GM19193 (cell line): Measurements from ENCODE around the gene RNF207.

Experiments used
- POLR2A ChIP-seq: IDR thresholded peaks from 4 replicates; pipeline ENCODE4 v1.6.1; 2011; ENCODE audit not compliant: insufficient read depth, insufficient read length; ENCODE audit errors: extremely low read depth

The RNF207 gene

DNA sequence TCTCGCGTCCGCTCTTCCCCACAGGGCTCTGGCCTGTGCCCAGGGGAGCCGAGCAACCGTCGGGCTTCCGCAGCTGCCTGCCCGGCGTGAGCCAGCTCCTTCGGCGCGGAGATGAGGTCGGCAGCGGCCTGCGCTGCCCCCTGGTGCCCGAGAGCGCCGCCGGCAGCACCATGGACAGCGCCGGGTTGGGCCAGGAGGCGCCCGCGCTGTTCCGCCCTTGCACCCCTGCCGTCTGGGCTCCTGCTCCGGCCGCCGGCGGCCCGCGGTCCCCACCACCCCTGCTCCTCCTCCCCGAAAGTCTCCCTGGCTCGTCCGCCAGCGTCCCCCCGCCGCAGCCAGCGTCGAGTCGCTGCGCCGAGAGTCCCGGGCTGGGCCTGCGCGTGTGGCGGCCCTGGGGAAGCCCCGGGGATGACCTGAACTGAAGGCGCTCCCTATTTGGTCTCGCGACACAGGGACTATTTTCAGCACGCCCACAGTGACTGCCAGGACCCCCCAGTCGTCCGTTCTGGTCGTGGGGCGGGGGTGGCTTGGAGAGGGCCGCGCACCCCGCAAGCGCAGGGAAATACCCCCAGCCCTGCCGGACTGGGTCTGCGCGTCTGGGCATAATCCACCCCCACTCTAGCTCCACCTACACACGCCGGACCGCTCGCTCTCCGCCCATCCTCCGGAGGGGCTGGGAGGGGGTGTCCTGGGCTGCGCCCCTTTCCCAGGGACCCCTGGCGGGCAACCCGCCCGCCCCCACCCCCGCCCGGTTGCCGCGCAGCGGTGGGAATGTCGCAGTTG, 39.4 kb downstream of the RNF207 start:
- no peak for TF ChIP-seq POLR2A

DNA sequence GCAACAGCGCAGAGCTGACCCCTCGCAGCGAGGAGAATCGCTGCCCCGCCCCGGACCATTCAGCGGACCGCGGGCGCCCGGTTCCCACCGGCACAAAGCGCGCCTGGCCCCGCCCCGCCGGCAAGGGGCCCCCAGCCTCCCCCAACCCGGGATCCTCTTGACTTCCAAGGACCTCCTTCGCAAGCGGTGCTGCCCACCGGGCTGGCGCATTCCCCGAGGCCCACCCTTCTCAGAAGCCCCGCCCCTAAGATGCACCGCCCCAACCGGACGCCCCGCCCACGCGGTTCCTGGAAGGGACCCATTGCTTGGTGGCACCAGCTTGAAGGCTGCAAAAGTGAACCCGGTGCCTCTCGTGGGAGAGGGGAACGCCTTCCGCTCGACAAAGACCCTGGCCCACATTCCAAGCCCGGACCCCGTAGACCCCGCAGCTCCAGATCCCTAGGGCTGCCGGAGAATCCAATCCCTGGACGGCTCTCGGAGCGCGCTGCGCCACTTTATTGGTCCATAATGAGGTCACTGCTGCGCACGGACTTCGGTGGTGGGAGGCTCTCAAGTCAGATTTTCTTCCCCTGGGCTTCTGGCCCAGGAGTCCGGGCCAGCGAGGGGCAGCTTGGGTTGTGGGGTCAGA, 40.1 kb downstream of the RNF207 start:
- TF ChIP-seq POLR2A, result no peak

DNA sequence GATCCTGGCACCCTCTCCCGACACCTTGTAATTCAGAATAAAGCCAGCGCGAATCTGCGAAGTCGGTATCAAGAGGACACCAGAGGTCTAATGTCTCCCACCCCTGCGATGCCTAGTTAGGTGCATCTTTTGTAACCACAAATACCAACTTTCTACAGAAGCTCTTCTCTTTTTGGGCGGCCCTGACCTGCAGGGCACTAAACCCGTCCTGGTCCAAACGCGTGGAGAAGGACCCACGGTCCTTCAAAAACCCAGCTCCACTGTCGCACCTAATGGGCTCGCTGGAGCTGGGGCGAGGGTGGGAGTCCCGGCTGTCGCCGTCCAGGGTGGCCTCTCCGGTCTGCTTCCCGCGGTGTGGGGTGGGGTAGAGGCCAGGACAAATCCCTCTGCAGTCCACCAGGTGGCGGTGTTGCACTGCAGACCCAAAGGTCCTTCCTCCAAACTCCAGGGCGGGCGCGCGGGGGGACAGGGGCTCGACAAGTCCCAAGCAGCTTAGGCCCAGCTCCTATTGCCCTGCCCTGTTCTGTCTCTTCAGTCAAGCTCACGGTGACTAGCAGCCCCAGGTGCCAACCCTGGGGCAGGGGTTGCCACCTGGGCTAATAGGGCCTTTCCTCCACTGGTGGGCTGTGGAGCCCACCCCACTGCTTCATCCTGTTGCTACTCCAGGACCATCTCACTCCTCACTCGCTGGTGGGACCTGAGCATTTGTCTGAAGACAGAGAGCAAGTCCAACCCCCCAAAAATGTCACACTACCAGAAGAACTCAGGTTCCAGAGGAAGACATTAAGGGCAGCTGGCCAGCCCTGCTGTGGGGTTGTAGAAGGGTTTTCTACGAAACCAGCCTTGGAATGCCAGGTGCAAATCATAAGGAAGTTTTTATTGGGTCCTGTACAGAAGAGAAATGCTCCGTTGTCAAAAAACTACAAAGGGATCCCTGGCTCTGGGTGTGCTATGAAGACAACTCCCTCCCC, 40.9 kb downstream of the RNF207 start:
- no peak for TF ChIP-seq POLR2A

DNA sequence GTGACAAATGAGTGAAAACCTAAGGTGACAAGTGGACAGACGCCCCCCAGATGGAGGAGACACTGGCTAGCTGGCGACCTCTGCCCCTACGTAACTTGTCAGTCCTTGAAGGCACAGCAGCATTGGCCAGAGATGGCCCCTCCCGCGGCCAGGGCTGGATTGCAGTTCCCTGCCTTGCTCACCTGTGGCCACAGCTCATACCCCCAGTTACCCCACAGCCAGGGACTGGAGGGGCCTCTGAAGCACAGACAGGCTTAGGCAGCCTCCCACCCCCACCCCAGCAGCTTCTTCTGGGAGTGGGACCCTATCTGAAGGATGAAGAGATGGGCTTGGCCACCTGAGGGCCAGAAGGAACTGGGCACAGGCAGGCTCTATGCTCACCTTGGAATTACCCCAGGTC, 41.7 kb downstream of the RNF207 start:
- no peak for TF ChIP-seq POLR2A

DNA sequence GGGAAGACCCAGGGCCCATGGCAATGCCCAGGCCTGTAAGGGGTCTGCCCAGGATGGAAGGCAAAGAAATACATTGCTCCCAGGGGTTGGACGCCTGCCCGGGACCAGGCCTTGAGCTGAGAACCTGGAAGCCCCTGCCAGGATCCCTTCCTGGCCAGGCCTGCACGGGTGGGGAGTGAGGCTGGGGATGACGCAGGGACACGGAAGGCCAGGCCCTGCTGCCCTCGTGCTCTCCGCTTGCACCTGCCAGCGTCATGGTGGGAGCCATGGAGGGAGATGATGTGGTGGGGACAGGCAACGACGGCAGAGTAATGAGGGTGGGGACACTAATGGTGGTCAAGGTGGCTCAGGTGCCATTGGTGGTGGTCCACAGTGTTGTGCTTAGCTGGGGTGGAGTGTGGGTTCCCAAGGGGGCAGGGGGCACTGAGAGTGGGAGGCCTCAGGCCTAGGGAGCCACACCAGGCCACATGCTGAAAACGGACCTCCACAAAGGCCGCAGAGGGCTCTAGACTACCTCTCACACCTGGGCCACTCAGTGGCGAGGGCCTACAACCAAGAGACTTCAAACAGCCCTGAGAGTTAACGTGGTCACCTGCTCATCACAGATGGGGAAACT, 42.4 kb downstream of the RNF207 start:
- no peak for TF ChIP-seq POLR2A

DNA sequence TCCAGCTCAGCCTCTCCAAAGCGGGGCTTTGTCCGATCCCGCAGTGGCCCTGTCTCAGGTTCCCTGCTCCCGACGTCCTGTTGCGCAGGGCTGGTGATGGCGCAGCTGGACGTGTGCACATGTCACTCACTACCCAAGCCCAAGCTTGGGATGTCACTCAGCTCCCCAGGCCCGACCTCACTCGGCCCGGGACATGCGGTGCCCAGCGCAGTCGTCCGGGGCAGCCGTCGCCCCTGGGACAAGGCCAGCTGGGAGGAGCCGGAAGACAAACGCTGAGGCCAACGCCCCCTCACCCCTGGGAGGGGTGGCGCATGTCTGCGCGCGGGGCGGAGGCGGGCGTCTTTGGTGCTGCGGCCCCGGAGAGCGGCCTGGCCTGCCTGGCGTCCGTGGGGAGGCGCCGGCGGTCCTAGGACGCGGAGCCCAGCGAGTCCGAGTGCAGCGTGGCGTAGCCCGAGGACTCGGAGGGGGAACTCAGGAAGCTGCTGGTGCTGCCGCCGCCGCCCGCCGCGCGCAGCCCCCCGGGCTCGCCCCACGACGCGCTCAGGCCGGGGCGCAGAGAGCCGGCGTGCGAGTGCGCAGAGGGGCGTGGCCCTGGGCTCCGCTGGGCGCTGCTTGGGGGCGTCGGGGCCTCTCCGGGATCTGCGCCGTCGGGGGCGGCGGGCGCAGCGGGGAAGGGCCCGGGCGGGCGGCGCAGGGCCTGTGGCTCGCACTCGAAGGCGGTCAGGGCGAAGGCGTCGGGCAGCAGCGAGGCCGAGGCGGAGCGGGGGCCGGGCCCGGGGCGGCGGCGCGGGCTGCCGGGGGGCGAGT, 43.2 kb downstream of the RNF207 start:
- no peak for TF ChIP-seq POLR2A

DNA sequence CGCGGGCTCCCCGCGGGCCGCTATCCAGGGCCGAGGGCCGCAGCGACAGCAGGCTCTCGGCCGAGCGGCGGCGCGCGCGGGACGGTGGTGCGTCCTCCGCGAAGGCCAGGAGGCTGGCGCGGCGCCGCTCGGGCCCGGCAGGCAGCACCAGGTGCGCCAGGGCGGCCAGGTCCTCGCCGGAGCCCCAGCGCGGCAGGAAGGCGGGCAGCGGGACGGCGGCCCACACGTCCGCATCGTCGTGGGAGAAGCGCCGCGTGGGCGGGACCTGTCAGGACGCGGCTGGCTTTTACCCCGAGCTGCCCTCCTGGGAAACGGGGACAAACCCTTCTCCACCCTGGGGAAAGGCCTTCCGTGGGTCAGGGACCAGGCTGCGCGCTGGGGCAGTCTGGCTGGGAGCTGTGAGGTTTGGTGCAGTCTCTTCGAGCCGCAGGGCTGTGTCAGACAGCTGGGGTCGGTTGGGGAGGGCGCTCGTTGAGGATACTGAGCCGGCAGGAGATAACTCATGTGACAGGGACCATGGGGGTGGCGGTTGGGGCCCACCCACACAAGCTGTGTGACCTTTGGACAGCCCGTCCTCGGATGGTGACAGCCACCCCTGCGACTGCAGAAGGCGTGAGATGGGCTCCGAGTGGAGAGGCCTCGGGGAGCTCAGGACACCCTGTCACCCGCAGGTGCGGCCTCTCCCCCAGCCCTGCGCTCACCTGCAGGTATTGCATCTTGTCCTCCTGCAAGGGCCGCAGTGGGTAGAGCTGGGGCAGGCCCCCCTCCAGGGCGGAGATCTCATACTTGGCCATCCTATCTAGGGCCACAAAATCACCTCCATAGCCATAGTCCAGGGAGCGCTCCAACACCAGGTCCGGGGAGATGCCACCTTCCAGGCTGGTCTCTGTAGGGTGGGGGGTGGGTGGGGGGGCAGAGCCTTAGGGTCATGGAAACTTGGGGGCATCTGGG, 44.1 kb downstream of the RNF207 start:
- no peak for TF ChIP-seq POLR2A

DNA sequence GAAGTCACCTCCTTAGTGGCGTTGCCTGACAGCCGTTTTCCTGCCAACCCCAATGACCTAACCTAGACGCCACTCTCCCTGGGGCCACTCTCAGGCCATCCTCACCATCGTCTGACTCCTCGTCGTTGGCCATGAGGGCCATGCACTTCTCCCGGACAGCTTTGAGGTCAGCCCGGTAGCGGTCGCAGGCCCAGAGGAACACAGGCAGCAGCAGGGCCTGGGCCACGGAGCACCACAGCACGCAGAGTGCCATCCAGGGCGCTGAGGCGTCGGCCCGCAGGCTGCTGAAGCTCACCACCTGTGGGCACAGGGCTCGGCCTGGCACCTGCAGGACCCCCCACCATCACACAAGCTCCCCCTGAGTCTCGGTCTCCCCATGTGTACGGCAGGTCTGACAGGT, 45.3 kb downstream of the RNF207 start:
- TF ChIP-seq POLR2A, result no peak

DNA sequence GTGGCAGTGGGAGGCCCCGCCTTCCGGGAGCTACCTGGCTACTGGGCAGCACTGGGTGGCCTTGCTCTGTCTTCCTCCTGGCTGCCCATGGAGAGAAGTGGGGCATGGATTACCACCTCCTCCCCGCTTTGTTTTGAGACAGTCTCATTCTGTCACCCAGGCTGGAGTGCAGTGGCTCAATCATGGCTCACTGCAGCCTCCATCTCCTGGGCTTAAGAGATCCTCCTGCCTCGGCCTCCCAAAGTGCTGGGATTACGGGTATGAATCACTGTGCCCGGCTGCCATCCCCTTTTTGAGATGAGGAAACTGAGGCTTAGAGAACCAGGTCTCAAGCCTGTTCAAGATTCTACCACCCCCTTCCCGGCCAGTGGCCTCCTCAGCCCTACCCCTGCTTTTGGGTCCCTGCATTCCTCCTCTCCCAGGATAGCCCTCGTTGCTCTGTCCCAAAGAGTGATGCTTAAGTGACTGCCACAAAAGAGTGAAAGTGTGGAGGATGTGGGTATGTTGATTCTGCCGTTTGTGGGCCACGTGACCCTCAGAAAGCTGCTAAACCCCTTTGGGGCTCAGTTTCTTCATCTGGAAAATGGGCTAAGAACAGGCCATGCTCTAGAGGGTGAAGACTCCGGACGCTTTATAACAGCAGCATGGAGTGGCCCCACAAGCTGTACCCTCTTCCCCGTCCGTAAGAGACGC, 45.9 kb downstream of the RNF207 start:
- no peak for TF ChIP-seq POLR2A

DNA sequence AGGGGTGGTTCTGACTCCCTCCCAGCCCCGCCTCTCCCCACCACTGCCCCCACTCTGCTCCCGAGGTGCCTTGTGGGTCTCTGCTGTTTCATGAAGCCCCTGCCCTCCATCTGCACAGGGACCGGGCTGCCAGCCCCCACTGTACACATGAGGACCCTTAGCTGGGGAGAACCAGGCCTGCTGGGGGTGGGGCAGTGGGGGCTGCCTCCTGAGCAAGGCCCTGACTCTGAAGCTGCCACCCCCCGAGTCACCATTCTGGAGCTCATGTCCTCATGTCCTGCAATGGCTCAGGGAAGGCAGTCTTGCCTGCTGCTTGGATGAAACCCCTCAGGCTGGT, 46.4 kb downstream of the RNF207 start:
- TF ChIP-seq POLR2A, result no peak

DNA sequence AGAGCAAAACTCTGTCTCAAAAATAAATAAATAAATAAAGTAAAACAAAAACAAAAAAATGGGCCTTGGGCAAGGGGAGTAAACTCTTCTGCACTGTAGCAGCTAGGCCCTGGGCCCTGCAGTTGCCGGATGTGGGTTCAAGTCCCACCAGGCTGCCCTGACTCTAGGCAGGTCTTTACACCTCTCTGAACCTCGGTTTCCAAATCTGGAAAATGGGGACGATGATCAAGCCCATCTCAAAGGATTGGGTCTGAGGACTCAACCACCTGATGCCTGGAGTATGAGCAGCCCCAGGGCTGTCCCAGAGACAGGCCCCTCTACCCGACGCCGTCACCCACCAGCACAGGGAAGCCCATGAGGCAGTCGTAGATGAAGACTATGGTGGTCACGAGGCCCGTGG, 47.5 kb downstream of the RNF207 start:
- TF ChIP-seq POLR2A, result no peak

DNA sequence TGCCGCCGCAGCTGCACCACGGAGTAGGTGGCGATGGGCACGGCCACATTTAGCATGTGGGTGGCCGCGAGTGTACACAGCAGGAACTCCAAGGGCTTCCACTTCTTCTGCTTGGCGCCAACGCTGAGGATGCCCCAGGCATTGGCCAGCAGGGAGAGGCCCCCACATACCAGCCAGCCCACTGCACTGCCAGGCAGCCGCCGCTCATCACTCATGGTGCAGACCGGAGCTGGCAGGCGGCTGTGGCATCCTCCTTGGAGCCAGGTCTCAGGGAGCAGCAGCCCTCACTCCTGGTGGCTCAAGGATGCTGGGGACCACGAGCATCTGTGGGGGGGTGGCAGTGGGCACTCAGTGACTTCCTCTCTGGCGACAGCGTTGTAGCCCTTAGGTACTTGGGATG, 48.8 kb downstream of the RNF207 start:
- no peak for TF ChIP-seq POLR2A

DNA sequence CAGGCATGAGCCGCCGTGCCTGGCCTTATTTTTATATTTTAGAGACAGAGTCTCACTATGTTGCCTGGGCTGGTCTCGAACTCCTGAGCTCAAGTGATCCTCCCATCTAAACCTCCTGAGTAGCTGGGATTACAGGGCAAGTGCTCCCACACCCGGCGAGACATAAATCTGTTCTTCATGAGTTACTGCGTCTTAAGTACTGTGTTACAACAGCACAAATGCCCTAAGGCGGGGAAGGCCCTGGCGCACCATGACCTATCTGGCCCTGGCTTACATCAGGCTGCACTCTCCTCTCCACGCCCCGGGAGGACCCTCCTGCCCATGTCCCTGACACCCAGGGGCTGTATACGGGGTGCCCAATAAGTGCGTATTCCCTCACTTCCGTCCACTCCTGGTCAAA, 50.7 kb downstream of the RNF207 start:
- no peak for TF ChIP-seq POLR2A
